GM23338 (cell line): ENCODE results near the gene NUP214. TPM values are rescaled to one million over a fixed set of nuclear protein-coding genes. Genes with fewer than 3 reads are reported as not detected.

Experiments used
- ATAC-seq: fragments of 200-7000 bp; cut with Tn5 transposase; 3 replicates; pipeline ENCODE4 v1.9.1; 2020
- DNase-seq: peaks from one replicate; pipeline ENCODE4 v3.0.0-alpha.2; 2015; ENCODE audit warnings: low spot score
- H2AFZ ChIP-seq: fragments of 200-600 bp; sonication (generic); 2 replicates; pipeline ENCODE4 v1.8.0; 2016; ENCODE audit warnings: antibody characterized with exemption, mild to moderate bottlenecking, moderate library complexity
- H3F3A ChIP-seq: fragments of 200-600 bp; sonication (generic); replicated peaks from 2 replicates; pipeline ENCODE4 v1.8.0; 2017; ENCODE audit warnings: antibody characterized with exemption, mixed run types, low read depth
- H3K27ac ChIP-seq: fragments of 200-600 bp; sonication (generic); 2 replicates; pipeline ENCODE4 v1.6.1; 2016; ENCODE audit warnings: low read depth
- H3K27me3 ChIP-seq: fragments of 200-600 bp; sonication (generic); 2 replicates; pipeline ENCODE4 v1.8.0; 2016; ENCODE audit warnings: mild to moderate bottlenecking, mixed run types, moderate library complexity; ENCODE audit not compliant: insufficient read depth
- H3K36me3 ChIP-seq: fragments of 200-600 bp; sonication (generic); 2 replicates; pipeline ENCODE4 v1.8.0; 2016; ENCODE audit warnings: mild to moderate bottlenecking; ENCODE audit not compliant: insufficient read depth
- H3K4me1 ChIP-seq: fragments of 200-600 bp; sonication (generic); 2 replicates; pipeline ENCODE4 v1.8.0; 2016; ENCODE audit warnings: mild to moderate bottlenecking, moderate library complexity; ENCODE audit not compliant: insufficient read depth
- H3K4me2 ChIP-seq: fragments of 200-600 bp; sonication (generic); 2 replicates; pipeline ENCODE4 v1.7.1; 2017; ENCODE audit warnings: mixed run types
- H3K4me3 ChIP-seq: fragments of 200-600 bp; sonication (generic); 2 replicates; pipeline ENCODE4 v1.6.1; 2016; ENCODE audit warnings: mixed run types
- H3K79me2 ChIP-seq: fragments of 200-600 bp; sonication (generic); replicated peaks from 2 replicates; pipeline ENCODE4 v1.8.0; 2017; ENCODE audit warnings: mild to moderate bottlenecking; ENCODE audit not compliant: insufficient read depth
- H3K9me2 ChIP-seq: fragments of 200-600 bp; sonication (generic); 2 replicates; pipeline ENCODE4 v1.8.0; 2017; ENCODE audit not compliant: insufficient read depth
- H4K20me1 ChIP-seq: fragments of 200-600 bp; sonication (generic); replicated peaks from 2 replicates; pipeline ENCODE4 v1.8.0; 2017; ENCODE audit warnings: mild to moderate bottlenecking; ENCODE audit not compliant: insufficient read depth
- H3K27ac Mint-ChIP-seq: 2 replicates; pipeline ENCODE4 v1.8.0; 2020; ENCODE audit warnings: inconsistent platforms, mild to moderate bottlenecking, moderate library complexity, mixed read lengths
- H3K27me3 Mint-ChIP-seq: 3 replicates; pipeline ENCODE4 v1.8.0; 2022; ENCODE audit warnings: low read depth, mild to moderate bottlenecking, moderate library complexity, mixed read lengths, inconsistent platforms; ENCODE audit not compliant: insufficient read depth, poor library complexity
- H3K36me3 Mint-ChIP-seq: 3 replicates; pipeline ENCODE4 v1.8.0; 2021; ENCODE audit warnings: low read depth, mild to moderate bottlenecking, inconsistent platforms, moderate library complexity, mixed read lengths
- H3K4me1 Mint-ChIP-seq: 3 replicates; pipeline ENCODE4 v1.8.0; 2020; ENCODE audit warnings: mild to moderate bottlenecking, inconsistent platforms, mixed read lengths
- H3K4me3 Mint-ChIP-seq: 3 replicates; pipeline ENCODE4 v1.8.0; 2021; ENCODE audit warnings: moderate library complexity, mild to moderate bottlenecking, inconsistent platforms, mixed read lengths
- H3K9me3 Mint-ChIP-seq: 3 replicates; pipeline ENCODE4 v1.8.0; 2020; ENCODE audit warnings: moderate library complexity, mild to moderate bottlenecking, inconsistent platforms, mixed read lengths
- CREB1 ChIP-seq: fragments of 250-450 bp; sonication (Bioruptor Pico); IDR thresholded peaks from 2 replicates; pipeline ENCODE4 v1.5.0; 2020; ENCODE audit warnings: low read depth, mild to moderate bottlenecking, moderate library complexity
- EZH2 ChIP-seq: fragments of 200-600 bp; sonication (generic); IDR thresholded peaks from one replicate; pipeline ENCODE4 v1.8.0; 2017; ENCODE audit warnings: antibody characterized with exemption, mild to moderate bottlenecking, low read depth; ENCODE audit not compliant: unreplicated experiment
- POLR2AphosphoS5 ChIP-seq: IDR thresholded peaks from 2 replicates; pipeline ENCODE4 v1.6.1; 2016; ENCODE audit warnings: antibody characterized with exemption, low read depth
- STAT1 ChIP-seq: IDR thresholded peaks from one replicate; pipeline ENCODE4 v1.6.1; 2016; ENCODE audit warnings: antibody characterized with exemption; ENCODE audit not compliant: unreplicated experiment
- ZNF114 ChIP-seq: fragments of 250-450 bp; sonication (Bioruptor Pico); IDR thresholded peaks from 2 replicates; pipeline ENCODE4 v1.5.0; 2020; ENCODE audit warnings: mild to moderate bottlenecking, moderate library complexity
- polyA plus RNA-seq: library from polyadenylated mRNA; unstranded; fragments of >200 nt; fragmentation: Nextera tagmentation; extraction: Ambion mirVana; gene quantifications from 2 replicates; pipeline ENCODE4 v1.2.1, GENCODE V29; 2016
- total RNA-seq: library from RNA; depleted of rRNA; stranded (reverse); fragments of >200 nt; shearing (Covaris generic); gene quantifications from 2 replicates; pipeline ENCODE4 v1.2.3, GENCODE V29; 2014
- TF ChIP-seq, protein P1 (sequence below): IDR thresholded peaks from one replicate; pipeline ENCODE4 v1.6.1; 2018; ENCODE audit warnings: antibody characterized with exemption; ENCODE audit not compliant: unreplicated experiment
- TF ChIP-seq, protein P2 (sequence below): IDR thresholded peaks from 2 replicates; pipeline ENCODE4 v1.6.1; 2016; ENCODE audit warnings: antibody characterized with exemption

NUP214 gene
- total and polyA plus RNA-seq, 2 experiments from 2014 or later: 36.0 to 57.0 TPM

DNA sequence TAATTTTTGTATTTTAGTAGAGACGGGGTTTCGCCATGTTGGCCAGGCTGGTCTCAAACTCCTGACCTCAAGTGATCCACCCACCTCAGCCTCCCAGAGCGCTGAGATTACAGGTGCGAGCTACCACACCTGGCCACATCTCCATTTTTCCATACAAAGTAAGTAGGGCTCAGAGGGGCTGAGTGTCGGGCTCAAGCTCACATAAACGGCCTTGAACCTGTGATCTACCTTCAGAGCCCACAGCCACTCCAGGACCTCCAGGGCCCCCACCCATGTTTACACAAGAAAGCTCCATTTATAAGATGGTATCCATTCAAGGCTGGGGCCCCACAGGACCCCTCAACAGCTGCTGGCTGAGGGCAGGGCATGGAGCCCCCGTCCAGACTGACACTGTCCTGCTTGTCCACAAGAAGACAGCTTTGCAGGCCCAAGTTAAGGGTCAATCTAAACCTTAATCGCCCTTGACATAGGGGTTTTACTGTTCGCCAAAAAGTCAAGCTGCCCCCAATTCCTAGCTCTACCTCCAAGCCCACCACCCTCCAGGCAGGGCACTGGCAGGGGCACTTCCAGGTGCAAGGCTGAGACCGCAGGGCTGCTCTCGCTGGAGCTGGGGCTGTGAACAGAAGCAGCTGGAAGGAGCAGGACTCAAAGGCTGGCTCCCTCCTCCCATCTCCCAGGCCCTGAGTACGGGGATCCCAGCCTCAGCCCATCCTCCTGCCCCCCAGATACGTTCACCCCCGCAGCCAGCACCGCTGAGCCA is 132.1 kb downstream of the NUP214 start (continued):
- TF ChIP-seq, protein P1, sequence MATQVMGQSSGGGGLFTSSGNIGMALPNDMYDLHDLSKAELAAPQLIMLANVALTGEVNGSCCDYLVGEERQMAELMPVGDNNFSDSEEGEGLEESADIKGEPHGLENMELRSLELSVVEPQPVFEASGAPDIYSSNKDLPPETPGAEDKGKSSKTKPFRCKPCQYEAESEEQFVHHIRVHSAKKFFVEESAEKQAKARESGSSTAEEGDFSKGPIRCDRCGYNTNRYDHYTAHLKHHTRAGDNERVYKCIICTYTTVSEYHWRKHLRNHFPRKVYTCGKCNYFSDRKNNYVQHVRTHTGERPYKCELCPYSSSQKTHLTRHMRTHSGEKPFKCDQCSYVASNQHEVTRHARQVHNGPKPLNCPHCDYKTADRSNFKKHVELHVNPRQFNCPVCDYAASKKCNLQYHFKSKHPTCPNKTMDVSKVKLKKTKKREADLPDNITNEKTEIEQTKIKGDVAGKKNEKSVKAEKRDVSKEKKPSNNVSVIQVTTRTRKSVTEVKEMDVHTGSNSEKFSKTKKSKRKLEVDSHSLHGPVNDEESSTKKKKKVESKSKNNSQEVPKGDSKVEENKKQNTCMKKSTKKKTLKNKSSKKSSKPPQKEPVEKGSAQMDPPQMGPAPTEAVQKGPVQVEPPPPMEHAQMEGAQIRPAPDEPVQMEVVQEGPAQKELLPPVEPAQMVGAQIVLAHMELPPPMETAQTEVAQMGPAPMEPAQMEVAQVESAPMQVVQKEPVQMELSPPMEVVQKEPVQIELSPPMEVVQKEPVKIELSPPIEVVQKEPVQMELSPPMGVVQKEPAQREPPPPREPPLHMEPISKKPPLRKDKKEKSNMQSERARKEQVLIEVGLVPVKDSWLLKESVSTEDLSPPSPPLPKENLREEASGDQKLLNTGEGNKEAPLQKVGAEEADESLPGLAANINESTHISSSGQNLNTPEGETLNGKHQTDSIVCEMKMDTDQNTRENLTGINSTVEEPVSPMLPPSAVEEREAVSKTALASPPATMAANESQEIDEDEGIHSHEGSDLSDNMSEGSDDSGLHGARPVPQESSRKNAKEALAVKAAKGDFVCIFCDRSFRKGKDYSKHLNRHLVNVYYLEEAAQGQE: no peak
- TF ChIP-seq, protein P2, sequence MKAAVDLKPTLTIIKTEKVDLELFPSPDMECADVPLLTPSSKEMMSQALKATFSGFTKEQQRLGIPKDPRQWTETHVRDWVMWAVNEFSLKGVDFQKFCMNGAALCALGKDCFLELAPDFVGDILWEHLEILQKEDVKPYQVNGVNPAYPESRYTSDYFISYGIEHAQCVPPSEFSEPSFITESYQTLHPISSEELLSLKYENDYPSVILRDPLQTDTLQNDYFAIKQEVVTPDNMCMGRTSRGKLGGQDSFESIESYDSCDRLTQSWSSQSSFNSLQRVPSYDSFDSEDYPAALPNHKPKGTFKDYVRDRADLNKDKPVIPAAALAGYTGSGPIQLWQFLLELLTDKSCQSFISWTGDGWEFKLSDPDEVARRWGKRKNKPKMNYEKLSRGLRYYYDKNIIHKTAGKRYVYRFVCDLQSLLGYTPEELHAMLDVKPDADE: no peak
- no peak for TF ChIP-seq ZNF114 (CRISPR knock-in tag)

DNA sequence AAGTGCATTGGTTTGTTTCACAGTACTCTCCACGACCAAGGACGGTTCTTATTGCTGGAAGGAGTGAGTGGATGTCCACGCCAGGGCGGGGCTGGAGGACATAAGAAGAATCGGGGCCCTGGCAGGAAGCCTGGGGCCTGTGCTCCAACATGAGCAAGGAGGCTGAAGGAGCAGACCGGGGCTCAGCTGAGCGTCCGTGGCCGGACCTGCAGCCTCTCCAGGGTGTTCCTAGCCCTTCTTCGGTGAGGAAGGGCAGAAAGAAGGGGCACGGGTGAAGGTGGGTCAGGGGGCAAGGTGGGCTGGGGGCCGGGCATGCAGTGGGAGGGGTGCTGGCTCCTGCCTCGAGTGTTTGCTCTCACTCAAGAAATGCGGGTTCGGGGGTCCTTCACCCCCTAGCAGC is 132.8 kb downstream of the NUP214 start:
- Mint-ChIP-seq H3K4me1 (peaks cover 22% of the 10 kb centered on the region), H3K4me3 (no peak overlapping the region), H3K27ac (no peak overlapping the region), H3K27me3 (peaks cover 14% of the 10 kb centered on the region), H3K9me3 (no peaks in the 10 kb centered on the region), H3K36me3 (no peaks in the 10 kb centered on the region; the same call in 2 of the 3 replicates)
- ATAC-seq (no peak), DNase-seq (peak; percentile 0)
- Histone ChIP-seq H3K27ac (no peak overlapping the region), H2AFZ (no peak overlapping the region), H3K4me2 (no peak overlapping the region), H4K20me1 (no peaks in the 10 kb centered on the region), H3K79me2 (no peaks in the 10 kb centered on the region), H3K9me2 (no peaks in the 10 kb centered on the region), H3K36me3 (no peaks in the 10 kb centered on the region), H3K4me3 (no peak overlapping the region), H3K4me1 (no peaks in the 10 kb centered on the region), H3F3A (0 out of 2 replicates have a peak, but pooled peaks cover 13% of the 10 kb centered on the region), H3K27me3 (no peaks in the 10 kb centered on the region)
- no peak for TF ChIP-seq ZNF114 (CRISPR knock-in tag)
- TF ChIP-seq, protein P1: no peak
- no peak for TF ChIP-seq POLR2AphosphoS5
- no peak for TF ChIP-seq EZH2
- no peak for TF ChIP-seq STAT1
- TF ChIP-seq, protein P2: no peak
- no peak for TF ChIP-seq CREB1 (CRISPR knock-in tag)
